Embryonic facial prominence (tissue), 1 donor: Measurements from ENCODE around the gene MGAT5B.

Experiments
- DNase-seq: peaks from one replicate; pipeline ENCODE4 v3.0.0-alpha.2; 2016; ENCODE audit errors: extremely low spot score

MGAT5B gene

DNA sequence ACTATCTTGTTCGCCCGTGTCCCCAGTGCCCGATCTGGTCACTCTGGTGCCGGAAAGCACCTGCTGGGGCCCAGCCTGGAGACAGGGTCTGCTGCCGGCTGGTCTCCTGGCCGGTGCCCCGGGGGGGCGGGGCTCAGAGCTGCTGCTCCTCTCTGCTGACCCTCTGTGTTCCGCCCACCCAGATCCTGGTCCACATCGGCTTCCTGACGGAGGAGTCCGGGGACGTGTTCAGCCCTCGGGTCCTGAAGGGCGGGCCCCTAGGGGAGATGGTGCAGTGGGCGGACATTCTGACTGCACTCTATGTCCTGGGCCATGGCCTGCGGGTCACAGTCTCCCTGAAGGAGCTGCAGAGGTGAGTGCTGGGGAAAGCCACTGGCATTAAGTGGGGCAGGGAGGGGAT is 37.6 kb downstream of the MGAT5B start:
- DNase-seq: no peak

DNA sequence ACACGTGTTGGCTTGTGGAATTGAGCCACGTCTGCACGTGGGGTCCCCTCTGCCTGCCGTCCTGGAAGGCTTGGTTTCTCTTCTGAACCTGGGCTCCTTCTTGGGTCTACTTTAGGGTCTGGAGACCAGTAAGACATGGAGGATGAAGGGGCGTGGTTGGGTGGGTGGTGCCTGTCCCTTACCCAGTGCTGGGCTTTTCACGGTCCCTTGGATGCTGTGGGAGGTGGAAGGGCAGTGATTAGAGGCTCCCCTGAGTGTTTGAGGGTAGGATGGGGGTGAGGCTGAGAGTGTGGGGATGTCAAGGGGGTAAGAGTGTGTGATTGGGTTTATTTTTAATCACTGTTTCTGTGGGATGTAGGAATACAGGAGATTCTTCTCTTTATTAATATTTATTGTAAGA is 38.3 kb downstream of the MGAT5B start:
- DNase-seq: no peak

DNA sequence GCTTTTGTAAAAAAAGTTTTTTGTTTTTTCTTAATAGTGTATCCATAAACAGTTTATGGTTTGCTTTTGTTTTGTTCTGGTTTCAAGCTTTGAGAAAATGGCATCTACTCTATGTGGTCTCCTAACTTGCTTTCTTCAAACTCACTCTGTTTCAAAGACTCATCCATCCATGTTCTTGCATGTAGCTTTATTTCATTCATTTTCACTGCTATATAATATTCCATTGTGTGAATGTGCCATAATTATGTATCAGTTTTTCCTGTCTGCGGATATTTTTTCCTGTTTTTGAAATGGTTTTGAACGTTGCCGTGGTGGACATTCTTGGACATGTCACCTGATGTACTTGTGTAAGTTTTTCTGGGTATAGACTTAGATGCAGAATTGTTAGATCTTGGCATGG is 39.1 kb downstream of the MGAT5B start:
- DNase-seq: no peak

DNA sequence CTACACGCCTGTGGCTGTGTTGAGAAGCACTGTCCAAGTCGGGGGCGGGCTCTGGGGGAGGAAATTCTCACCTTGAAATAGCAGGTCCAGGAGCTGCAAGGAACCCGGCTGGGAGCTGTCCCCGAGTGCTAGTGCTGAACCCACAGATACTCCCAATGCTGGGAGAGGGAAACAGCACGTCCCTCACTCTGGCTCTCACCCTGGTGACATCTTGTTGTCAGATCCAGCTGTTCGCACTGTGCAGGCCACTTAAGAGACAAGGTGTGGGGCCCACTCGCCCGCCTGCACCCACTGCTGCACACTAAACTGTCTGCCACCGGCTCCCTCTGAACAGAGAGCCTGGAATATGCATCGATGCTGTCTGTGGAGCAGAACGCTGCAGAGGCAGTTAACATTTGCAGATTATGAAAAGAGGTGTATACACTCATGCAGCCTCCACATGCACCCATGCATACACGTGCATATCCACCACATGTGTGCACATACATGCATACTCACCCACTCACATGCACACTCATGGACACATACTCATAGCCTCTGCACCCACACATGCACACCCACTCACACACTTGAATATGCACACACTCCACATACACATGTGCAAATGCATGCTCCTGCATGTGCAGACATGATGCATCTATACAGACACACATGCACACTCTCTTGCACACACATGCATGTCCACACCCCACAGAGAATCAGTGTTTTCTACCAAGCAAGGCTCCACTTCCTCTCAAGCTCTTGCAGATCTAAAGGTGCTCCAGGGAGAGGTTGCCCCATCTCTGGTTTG is 42.0 kb downstream of the MGAT5B start:
- peak; percentile 37 for DNase-seq

DNA sequence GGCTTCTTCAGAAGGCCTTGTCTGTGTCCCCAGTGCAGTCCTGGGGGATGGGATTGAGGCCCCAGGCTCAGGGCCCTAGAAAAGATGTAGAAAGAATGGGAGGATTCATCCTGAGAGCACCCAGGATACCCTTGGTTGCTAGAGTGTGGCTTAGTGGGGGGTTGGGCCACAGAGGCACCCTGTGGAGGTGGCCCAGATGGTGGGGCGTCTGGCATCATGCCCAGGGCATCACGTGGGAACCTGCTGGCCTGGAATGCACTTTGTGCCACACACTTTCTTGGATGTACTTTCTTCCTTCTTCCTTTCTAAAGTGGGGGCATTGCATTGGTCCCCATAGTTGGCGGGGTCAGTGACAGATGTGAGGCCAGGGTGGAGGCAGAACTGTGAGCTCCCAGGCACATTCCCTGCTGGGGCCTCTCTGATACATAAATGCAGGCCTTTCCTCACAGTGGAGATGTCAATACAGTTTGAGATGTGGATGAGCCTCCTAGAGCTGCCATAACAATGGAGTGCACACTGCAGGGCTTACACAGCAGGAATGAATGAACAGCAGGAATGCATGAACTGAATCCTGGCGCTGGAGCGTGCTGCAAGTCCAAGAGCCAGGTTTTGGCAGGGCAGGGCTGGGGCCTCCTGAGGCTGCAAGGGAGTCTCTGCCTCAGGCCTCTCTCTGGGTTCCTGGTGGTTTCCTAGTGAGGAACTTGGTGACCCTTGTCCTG is 43.3 kb downstream of the MGAT5B start:
- DNase-seq: no peak

DNA sequence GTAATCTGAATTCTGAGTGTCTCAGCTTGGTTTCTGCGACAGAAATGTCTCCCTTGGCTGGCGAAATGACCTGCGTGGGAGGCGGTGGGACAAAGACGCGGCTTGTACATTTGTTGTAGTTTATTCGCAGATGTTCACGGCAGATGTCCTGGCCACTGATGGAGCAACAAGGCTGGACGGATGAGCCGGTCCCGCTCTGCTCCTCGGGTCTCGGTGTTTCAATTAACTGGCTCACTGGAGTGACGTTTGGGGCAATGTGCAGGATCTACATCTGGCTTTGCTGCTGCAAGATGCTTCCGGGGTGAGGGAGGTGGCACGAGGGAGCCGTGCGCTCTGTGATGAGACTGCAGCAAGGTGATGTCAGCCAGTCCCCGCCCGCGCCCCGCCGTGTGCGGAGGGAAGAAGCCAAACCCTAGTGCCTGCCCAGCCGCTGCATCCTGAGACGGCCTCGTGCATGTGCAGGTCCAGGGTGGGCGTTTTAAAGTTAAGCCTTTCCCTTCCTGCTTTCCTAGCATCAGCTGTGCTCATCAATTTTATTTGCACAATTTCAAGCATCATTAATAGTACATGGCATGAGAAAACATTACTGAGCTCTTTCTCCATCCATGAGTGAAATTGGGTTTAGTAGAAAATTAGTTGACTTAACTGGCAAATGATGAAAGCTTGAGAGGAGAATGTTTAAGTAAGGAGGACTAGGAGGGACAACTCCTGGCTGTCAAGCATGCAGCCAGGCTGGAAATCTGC is 44.4 kb downstream of the MGAT5B start:
- no peak for DNase-seq

DNA sequence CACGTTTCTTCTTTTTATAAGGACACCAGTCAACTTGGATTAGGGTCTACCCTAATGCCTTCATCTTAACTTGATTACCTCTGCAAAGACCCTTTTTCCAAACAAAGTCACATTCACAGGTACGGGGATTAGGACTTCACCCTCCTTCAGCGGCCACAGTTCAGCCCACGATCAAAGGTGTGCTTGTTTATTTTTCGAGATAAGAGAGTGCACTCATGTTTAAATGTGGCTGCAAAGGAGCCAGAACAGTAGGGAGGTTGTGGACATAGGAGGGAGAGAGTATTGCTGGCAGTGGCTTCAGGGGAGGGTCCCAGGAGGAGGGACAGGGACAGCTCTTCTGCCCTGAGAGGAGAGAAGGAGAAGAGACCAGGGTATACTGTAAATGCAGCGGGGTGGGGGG is 46.7 kb downstream of the MGAT5B start:
- no peak for DNase-seq

DNA sequence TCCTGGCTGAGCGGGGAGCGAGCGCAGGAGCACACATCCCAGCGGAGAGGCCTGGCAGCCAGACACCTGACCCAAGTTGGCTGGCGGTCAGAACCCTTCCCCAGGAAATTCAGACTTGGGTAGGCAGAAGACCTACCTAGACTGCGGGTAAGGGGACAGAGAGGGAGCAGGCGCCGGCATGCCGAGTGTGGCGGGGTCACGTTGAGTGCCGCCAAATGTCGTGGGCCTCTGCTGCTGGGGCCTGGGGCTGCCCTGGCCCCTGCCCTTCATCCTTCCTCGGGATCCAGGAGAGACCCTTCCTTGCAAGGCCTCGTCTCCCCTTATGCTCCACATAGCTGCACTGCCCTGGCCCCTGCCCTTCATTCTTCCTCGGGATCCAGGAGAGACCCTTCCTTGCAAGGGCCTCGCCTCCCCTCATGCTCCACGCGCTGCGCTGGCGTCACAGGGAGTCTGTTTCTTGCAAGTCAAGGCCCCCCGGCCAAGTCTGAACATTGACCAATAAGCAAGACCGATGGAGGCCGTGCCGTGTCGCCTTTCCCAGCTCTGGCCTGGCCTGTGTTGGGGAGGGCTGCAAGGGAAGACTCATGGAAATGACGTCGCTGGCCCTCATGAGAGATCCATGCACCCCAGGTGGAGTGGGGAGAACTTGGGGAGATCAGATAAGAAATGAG is 47.8 kb downstream of the MGAT5B start:
- DNase-seq: no peak

DNA sequence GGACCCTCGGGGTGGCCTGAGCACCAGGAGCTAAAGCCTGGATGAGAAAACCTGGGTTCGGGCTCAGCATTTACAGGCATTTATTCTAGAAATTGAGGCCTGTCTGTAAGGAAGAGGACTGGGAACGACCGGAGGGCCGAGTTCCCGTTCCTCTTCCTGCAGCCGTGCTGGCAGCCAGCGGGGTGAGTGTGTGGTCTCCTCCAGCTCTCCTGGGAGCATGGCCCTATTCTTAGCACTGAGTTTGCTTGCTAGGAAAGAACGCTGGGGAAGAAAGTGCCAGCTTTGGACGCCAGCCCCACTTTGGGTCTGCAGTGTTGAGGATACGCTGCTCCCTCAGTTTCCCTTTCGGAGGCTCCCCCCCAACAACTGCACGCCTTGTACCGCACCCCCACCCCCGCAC is 49.6 kb downstream of the MGAT5B start:
- DNase-seq: no peak

DNA sequence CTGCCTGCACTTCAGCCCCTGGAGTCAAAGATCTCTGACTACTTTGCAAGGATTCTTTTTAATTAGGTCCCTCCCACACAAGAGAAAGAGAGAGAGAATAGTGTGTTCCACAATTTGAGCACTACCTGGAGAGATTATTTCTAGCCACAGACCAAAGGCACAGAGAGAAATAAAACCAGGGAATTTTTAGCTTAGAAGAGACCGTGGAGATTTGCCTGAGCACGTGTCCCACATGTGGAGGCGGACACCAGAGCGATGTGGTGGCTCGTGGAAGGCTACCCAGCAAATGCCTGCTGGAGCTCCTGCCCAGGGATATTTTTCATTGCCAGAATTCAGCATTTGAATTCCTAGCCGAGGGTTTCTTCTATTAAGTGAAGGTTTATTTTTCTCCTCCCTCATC is 50.6 kb downstream of the MGAT5B start:
- no peak for DNase-seq

DNA sequence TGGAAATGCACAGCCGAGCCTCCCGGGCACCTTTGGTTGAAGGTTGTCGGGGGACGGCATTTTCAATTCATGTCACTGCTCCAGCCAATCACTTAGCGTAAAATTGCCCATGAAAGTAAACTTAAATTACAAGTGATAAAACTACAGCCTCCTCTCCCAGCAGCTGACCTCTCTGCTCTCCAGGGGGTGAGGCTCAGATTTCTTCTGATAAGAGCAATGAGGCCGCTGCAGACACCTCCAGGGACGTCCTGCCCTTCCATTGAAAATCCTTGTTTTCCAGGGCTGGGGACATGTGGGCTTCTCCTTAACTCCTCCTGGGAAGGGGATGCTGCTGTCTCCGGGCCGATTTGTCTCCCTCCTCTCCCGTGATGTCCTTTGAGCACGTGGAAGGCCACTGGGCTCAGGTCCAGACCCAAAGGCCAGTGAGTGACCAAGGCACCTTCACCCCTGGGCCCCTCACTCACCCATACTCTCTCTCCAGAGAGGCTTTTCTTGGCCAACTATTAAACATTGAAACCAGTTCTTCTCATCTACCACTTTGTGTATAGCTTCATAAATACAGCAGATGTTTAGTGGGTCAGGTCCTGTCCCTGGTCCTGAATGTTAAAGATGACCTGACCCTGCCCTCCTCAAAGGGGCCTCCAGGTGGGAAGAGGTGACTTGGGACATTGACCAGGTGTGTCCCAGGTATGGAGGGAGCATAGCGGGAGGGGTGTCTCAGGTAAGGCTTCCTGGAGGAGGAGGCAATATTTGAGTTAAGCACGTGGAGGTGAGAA is 52.3 kb downstream of the MGAT5B start:
- no peak for DNase-seq

DNA sequence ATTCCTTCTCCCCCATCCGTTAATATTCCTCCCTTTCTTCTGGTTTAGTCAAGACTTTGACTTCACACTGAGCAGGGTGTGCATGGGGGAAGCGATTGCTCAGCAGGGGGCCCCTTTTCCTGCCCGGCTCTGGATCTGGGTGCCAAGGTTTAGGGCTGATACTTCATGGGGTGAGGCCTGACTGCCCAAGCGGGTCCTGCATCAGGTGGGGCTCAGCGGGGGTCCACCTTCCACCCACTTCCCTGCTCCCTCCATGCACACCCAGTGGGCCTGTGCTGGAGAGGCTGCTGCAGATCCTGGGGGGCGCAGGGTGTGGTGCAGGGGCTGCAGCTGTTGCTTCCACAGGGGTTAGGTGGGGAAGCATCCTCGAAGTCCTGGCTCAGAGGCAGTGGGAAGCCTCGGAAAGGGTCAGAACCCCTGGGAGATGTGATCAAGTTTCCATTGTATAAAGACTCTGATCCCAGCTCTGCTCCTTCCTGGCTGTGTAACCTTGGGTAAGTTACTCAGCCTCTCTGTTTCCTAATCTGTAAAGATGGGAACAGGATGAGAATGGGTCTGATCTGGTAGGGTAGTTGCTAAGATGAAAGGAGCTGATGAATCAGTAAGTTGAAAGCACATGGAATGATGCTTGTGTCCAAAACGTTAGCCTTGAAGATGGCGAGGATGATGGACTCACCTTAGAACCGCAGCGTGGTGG is 53.3 kb downstream of the MGAT5B start:
- DNase-seq: no peak

DNA sequence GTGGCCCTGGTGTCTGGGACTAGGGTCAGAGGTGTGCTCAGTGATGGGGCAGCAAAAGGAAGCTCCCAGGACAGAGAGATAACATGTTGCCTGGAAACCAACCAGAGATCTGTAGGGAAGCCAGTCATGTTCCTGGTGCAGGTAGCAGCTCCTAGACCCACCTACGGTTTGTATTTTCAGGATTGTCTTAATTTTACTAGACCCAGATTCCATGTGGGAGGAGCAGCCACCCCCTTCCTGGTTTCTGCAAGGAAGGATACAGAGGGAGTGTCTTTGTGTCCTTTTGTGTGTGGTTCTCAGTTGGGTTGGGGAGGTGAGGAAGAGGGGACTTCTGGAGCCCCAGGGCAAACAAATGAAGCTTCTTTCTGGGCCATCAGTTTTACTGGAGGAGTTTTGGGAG is 53.9 kb downstream of the MGAT5B start:
- no peak for DNase-seq

DNA sequence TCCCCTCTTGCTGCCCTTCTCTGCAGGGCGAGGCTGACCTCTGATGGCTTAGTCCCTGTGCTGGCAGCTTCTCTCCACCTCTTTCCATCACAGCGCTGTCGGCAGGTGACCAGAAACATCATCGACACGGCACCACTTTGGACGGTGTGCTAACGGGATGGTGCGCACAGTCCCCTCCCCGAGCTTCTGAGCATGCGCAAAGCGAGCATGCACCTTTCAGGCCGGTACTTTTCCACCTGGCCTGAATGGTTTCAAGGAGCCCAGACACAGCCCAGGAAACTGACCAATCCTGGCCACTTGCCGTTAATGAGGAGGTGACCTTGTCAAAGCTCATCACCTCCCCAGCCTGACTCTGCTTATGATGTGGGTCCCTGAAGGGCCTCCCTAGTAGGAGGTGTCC is 54.8 kb downstream of the MGAT5B start:
- no peak for DNase-seq

DNA sequence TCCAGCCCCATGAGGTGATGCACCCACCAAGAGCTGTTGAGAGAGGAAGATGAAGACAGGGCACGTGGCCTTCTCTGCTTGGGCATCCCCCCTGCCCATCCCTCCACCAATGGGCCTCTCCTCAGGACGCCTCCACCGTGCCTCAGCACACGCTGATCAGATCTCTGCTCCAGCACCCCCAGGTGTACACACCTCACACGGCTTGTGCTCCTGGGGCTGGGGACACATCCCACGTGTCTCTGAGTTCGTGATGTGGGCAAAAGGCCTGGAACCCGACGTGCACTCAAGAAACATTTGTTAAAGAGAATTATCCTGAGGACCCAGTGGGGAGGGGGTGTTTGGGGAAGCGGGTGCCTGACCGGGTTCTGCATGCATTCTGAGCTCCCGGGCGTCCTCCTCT is 55.3 kb downstream of the MGAT5B start:
- DNase-seq: no peak

DNA sequence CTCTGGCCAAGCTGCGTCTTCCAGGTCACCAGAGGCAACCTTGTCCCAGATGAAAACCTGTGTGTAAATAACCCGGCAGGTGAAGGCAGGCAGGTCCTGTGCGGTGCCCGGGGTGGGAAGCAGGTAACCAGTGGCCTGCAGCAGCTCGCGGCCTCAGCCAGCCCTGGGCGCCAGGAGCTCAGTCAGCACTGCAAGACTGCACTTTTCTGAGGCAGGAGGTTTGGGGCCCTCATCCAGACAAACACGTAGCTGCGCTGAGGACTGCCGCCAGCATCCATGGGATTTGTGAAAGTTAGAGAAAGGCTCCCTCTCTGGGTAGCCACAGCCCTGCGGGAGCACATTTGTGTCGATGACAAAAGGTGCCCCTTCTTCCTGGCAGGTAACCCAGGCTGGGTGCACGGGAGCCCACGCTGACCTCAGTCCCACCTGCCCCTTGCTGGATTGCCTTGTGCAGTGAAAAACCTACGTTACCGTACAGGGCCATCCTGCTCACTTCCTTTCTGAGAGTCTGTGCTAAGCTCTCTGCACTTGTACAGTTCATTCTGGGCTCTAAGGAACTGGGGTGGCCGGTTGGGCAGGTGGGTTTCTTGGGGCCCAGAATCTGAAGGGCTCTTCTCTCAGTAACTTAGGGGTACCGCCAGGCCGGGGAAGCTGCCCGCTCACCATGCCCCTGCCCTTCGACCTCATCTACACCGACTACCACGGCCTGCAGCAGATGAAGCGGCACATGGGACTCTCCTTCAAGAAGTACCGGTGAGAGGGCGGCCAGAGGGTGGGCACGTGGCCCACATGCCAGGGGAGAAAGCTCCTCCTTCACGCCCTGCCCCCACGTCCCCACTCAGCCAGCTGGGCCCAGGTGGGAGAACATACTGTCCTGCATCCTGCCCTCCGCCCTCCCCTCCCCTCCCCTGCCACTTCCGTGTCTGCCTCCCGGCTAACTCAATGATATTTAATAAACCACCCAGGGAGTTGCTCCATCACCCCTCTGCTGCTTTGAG is 56.4 kb downstream of the MGAT5B start:
- no peak for DNase-seq

DNA sequence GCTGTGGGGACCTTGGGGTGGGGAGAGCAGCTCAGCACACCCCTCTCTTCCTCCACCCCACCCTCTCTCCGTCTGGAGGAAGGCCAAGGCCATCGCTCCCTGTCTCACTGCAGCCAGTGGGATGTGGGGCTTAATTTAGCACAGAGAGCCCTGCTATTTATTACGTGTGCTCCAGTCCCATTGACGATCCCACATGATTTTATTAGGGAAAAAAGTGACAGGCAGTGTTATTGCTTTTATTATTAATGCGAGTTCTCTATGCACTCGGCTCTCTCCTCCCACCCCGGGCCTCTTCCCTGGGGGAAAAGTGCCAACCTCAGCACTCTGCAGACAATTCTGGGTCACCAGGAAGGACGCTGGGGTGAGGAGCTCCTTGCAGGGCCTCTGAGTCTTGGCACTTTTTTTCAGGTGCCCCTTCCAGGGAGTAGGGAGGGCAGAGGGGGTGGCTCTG is 57.3 kb downstream of the MGAT5B start:
- DNase-seq: no peak

DNA sequence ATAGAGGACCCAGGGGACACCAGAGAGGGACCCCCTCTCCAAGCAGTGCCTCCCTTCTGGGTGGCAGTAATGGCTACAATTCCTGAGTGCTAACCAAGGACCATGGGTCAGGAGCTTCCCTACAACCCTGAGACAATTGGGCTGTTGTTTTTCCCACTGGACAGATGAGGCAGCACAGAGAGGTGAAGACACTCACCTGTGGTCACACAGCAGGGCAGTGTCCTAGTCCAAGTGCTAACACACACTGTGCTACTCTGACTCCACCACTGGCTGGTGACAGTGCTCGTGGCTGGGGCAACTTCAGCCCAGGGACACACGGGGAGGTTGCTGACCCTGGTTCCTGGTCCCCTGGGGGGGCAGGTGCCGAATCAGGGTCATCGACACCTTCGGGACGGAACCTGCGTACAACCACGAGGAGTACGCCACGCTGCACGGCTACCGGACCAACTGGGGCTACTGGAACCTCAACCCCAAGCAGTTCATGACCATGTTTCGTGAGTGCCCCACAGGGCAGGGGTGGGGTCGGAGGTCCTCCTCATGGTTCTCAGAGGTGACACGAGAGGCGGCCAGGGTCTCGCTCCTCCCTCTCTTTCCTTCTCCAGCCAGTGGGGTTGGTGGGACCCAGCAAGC is 58.1 kb downstream of the MGAT5B start:
- DNase-seq: no peak

DNA sequence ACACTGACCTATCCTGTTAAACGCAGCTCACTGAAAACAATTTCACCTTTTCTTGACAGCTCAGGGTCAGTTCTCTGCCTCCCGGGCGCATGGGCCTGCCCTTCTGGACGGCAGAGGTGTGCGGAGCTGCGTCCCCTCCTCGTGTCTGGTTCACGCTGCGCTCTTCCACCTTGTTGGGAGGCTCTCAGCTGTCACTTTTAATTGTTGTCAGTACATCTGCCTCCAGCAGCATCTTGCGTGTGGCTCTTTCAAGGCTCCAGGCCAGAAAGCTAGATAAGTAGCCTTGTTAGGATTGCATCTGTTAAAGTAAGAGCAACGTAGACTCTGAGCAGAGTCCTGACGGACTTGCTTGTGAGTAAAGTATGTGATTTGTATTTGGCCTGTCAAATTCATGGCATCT is 59.4 kb downstream of the MGAT5B start:
- DNase-seq: no peak
